ENCODE data around the gene PAX1. TPM values are rescaled to one million over a fixed set of nuclear protein-coding genes. Genes with fewer than 3 reads are reported as not detected.

The PAX1 gene
- total and polyA plus RNA-seq, 2 donors (not counting 1 experiment from before 2014, with no cell fraction given) = not detected

GRCh38 chr20:21702016-21702415 is 3.4 kb upstream of the PAX1 start:
- Histone ChIP-seq H3K4me3 (replicated peaks in 1 of 4; ENCODE audit: control extremely low read depth in 1 of 4, insufficient read depth in 1 of 4, low read depth in 3 of 4, low read length in 4 of 4) (no peak overlapping the region), H3K9me3 (ENCODE audit: control insufficient read depth, insufficient read depth, low read depth, low read length) (no peaks in the 10 kb centered on the region), H3K4me1 (ENCODE audit: control insufficient read depth, extremely low read depth, insufficient read depth, low read length) (no peaks in the 10 kb centered on the region), H3K4me2 (ENCODE audit: extremely low read depth, insufficient read depth, low read length) (no peak overlapping the region), H3K27ac (ENCODE audit: insufficient read depth, low read length) (no peak overlapping the region), H2AFZ (ENCODE audit: low read length) (no peak overlapping the region), H3K9ac (ENCODE audit: insufficient read depth, low read length) (no peak overlapping the region), H3K79me2 (ENCODE audit: control insufficient read depth, insufficient read depth, low read length) (no peaks in the 10 kb centered on the region), H3K27me3 (ENCODE audit: control insufficient read depth, insufficient read depth, low read length) (peaks cover 26% of the 10 kb centered on the region), H3K36me3 (ENCODE audit: control insufficient read depth, insufficient read depth, low read length) (no peaks in the 10 kb centered on the region), H4K20me1 (ENCODE audit: control insufficient read depth, extremely low read depth, insufficient read depth, low read length) (no peaks in the 10 kb centered on the region)
- no peak for DNase-seq (ENCODE audit: low read depth in 2 of 2)
- TF ChIP-seq, protein P1, sequence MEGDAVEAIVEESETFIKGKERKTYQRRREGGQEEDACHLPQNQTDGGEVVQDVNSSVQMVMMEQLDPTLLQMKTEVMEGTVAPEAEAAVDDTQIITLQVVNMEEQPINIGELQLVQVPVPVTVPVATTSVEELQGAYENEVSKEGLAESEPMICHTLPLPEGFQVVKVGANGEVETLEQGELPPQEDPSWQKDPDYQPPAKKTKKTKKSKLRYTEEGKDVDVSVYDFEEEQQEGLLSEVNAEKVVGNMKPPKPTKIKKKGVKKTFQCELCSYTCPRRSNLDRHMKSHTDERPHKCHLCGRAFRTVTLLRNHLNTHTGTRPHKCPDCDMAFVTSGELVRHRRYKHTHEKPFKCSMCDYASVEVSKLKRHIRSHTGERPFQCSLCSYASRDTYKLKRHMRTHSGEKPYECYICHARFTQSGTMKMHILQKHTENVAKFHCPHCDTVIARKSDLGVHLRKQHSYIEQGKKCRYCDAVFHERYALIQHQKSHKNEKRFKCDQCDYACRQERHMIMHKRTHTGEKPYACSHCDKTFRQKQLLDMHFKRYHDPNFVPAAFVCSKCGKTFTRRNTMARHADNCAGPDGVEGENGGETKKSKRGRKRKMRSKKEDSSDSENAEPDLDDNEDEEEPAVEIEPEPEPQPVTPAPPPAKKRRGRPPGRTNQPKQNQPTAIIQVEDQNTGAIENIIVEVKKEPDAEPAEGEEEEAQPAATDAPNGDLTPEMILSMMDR (conservative IDR thresholded peaks at IDR 0.05 in 1 of 2, IDR thresholded peaks at IDR 0.05 in 1 of 2; ENCODE audit: low read depth in 1 of 2, low read length in 2 of 2) = no peak
- no peak for TF ChIP-seq EZH2 (IDR thresholded peaks at IDR 0.05; ENCODE audit: low read length, missing control alignments)

- H3K36me3 ChIP-seq (ENCODE audit: control insufficient read depth, insufficient read depth, low read length) = no peaks in the 10 kb centered on the region
- H3K27ac ChIP-seq (ENCODE audit: insufficient read depth, low read length) = no peak overlapping the region
- peaks cover 26% of the 10 kb centered on the region for H3K27me3 ChIP-seq (ENCODE audit: control insufficient read depth, insufficient read depth, low read length)
- H3K4me1 ChIP-seq (ENCODE audit: control insufficient read depth, extremely low read depth, insufficient read depth, low read length) = no peaks in the 10 kb centered on the region
- H4K20me1 ChIP-seq (ENCODE audit: control insufficient read depth, extremely low read depth, insufficient read depth, low read length) = no peaks in the 10 kb centered on the region
- TF ChIP-seq, protein P1 (conservative IDR thresholded peaks at IDR 0.05 in 1 of 2, IDR thresholded peaks at IDR 0.05 in 1 of 2; ENCODE audit: low read depth in 1 of 2, low read length in 2 of 2) = peak; percentile 22
- no peak for TF ChIP-seq EZH2 (IDR thresholded peaks at IDR 0.05; ENCODE audit: low read length, missing control alignments)
- no peaks in the 10 kb centered on the region for H3K79me2 ChIP-seq (ENCODE audit: control insufficient read depth, insufficient read depth, low read length)
- no peak overlapping the region for H3K9ac ChIP-seq (ENCODE audit: insufficient read depth, low read length)
- no peak overlapping the region for H3K4me3 ChIP-seq (replicated peaks in 1 of 4; ENCODE audit: control extremely low read depth in 1 of 4, insufficient read depth in 1 of 4, low read depth in 3 of 4, low read length in 4 of 4)
- H3K4me2 ChIP-seq (ENCODE audit: extremely low read depth, insufficient read depth, low read length) = no peak overlapping the region
- DNase-seq (ENCODE audit: low read depth in 2 of 2) = peak; percentile 0 to 8
- H2AFZ ChIP-seq (ENCODE audit: low read length) = no peak overlapping the region
- H3K9me3 ChIP-seq (ENCODE audit: control insufficient read depth, insufficient read depth, low read depth, low read length) = no peaks in the 10 kb centered on the region
These were observed 2.7 kb upstream of the PAX1 start for GRCh38 chr20:21702553-21703470.

- no peak overlapping the region for H2AFZ ChIP-seq (ENCODE audit: low read length)
- no peak overlapping the region for H3K9ac ChIP-seq (ENCODE audit: insufficient read depth, low read length)
- H3K4me2 ChIP-seq (ENCODE audit: extremely low read depth, insufficient read depth, low read length) = no peak overlapping the region
- H4K20me1 ChIP-seq (ENCODE audit: control insufficient read depth, extremely low read depth, insufficient read depth, low read length) = no peaks in the 10 kb centered on the region
- no peaks in the 10 kb centered on the region for H3K4me1 ChIP-seq (ENCODE audit: control insufficient read depth, extremely low read depth, insufficient read depth, low read length)
- H3K4me3 ChIP-seq (replicated peaks in 1 of 4; ENCODE audit: control extremely low read depth in 1 of 4, insufficient read depth in 1 of 4, low read depth in 3 of 4, low read length in 4 of 4) = no peak overlapping the region
- no peak overlapping the region for H3K27ac ChIP-seq (ENCODE audit: insufficient read depth, low read length)
- peaks cover 30% of the 10 kb centered on the region for H3K27me3 ChIP-seq (ENCODE audit: control insufficient read depth, insufficient read depth, low read length)
- TF ChIP-seq EZH2 (IDR thresholded peaks at IDR 0.05; ENCODE audit: low read length, missing control alignments) = no peak
- TF ChIP-seq, protein P1 (conservative IDR thresholded peaks at IDR 0.05 in 1 of 2, IDR thresholded peaks at IDR 0.05 in 1 of 2; ENCODE audit: low read depth in 1 of 2, low read length in 2 of 2) = no peak
- H3K79me2 ChIP-seq (ENCODE audit: control insufficient read depth, insufficient read depth, low read length) = no peaks in the 10 kb centered on the region
- DNase-seq (ENCODE audit: low read depth in 2 of 2) = no peak
- no peaks in the 10 kb centered on the region for H3K9me3 ChIP-seq (ENCODE audit: control insufficient read depth, insufficient read depth, low read depth, low read length)
- no peaks in the 10 kb centered on the region for H3K36me3 ChIP-seq (ENCODE audit: control insufficient read depth, insufficient read depth, low read length)
These were observed 1.6 kb upstream of the PAX1 start for GRCh38 chr20:21703717-21704407.
